Activated CD8-positive, alpha-beta memory T cell treated with anti-CD3 and anti-CD28 coated beads, Interleukin-2, amount 50 U/mL, for 1 hour (primary cell): ENCODE results near the gene NSUN4.

Experiments
- DNase-seq: peaks from one replicate; pipeline ENCODE4 v3.0.0-alpha.2; 2020; ENCODE audit errors: extremely low read depth

Gene NSUN4

DNA sequence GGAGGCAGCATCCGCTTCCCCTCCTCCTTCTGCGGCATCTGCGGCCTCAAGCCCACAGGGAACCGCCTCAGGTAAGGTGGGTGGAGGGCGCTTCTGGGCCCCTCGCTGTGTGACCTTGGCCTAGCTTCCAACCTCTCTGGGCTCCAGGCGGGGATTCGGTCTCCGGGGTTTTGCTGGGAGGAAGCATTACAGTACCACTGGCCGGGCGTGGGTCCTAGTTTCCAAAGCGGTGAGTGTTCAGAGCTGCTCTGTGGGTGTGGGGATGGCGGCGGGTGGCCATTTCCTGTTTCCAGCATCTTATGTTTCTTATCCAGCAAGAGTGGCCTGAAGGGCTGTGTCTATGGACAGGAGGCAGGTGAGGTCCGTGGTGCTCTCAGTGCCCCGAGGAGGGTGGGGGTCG lies 65.1 kb downstream of the NSUN4 start:
- DNase-seq: no peak

DNA sequence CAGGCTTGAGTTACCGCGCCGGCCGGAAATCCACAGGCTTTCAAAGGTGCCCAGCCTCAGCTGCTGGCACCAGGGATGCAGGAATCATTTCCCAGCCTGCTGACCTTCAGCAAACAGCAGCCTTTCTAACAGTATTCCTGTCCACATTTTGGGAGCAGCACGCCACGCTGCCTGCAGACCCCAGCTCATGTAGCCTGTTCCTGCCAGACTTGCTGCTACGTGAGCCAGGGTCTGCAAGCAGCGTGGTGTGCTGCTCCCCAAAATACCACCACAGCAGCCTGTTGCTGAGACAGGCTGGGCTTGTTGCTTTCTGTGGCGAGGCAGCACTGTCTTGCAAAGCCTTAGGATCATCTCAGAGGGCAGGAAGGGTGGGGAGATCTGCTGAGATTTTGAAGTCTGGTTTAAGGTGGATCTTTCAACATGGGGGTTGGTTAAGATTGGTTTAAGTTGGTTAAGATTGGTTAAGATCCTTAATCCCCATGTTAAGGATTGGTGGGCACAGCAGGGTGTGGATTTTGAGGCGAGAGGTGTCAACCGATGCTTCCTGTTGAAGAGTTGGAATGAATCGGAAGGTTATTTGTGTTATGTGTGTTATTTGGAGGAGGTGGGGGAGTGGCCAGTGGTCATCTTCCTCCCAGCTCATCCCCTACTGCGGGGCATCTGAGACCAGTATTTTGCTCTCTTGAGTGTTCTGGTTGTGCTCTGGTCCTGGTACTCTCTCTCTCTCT lies 66.4 kb downstream of the NSUN4 start:
- DNase-seq: no peak

DNA sequence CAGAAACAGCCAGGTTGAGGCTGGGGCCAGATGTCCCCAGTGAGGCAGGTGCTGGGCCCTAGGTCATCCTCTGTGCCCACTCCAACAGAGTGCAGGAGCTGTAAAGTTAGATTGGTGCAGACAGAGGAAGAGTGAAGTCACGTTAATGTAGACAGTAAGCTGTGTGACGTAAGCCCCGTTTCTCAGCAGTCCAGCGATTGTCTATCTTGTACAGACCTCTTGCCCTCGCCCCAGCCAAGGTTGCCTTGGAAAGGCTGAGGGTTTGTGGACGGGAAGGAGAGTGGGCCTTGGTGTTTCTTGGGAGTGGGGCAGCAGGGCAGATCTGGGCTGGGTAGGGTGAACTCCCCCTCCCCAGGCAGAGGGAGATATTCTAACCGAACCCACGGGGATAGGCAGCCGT lies 67.0 kb downstream of the NSUN4 start:
- DNase-seq: no peak

DNA sequence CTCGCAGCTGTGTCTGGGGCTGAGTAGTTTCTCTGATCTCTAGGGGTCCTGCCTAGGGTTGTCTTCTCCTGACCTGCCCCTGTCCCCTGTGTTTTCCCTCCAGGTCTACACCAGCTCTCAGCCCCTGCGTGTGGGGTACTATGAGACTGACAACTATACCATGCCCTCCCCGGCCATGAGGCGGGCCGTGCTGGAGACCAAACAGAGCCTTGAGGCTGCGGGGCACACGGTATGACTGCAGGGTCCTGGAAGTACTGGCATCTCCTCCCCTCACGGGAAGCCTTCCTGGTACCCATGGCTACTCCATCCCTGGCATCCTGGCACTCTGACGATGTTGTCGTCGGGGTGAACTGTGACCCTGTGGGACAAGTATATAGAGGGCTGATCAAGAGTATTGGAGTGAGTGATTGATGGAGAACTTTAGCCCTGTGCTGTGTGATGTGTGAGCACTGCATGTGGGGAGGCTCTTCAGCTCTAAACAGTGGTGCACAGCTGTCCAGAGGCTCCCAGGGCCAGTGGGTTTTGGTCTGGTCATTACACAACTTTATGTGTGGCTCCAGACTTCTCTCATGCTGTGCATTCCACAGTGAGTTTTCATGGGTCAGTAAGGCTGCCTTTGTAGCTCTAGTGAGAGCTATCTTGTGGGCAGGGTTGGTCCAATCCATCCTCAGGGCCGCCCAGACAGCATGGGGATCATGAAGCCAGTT lies 67.9 kb downstream of the NSUN4 start:
- no peak for DNase-seq

DNA sequence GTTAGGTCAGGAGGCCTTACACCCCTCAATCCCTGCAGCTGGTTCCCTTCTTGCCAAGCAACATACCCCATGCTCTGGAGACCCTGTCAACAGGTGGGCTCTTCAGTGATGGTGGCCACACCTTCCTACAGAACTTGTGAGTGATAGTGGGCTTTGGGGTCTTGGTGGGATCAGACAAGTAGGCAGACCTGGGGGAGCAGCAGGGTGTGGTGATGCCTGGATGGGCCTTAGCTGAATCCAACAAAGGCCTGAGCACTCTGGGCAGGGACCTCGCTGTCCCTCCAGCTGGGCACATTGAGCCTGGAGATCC lies 68.4 kb downstream of the NSUN4 start:
- DNase-seq: no peak

DNA sequence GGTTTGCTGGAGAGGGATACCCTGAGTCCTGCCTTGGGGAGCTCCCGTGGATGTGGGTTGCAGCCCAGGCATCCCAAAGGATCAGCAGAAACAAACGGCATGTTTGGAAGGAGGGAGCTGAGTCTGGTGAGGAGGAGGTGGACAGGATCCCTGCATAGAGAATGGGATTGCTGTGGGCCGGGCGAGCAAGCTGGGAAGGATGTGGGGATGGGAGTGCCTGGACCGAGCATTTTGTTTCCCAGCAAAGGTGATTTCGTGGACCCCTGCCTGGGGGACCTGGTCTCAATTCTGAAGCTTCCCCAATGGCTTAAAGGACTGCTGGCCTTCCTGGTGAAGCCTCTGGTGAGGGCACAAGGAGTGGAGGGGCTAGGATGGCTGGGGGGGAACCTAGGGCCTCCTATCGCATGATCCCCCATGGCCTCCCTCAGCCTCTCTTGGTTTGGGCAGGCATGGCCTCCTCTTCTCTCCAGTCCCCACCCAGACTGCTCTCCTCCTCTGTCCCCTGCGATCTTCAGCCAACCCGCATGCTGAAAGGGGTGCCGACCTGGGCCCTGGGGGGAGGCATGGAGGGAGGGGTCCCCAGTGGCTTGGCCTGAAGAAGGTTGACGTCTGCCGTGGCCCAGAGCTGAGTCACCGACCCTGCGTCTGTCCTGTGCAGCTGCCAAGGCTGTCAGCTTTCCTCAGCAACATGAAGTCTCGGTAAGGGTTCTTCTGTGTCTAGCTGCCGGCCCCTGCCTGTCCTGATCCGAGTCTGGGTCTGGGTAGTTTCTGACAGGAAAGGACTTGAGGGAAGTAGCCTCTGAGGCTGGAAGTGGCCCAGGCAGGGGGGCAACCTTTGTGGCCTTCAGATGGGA lies 69.8 kb downstream of the NSUN4 start:
- no peak for DNase-seq

DNA sequence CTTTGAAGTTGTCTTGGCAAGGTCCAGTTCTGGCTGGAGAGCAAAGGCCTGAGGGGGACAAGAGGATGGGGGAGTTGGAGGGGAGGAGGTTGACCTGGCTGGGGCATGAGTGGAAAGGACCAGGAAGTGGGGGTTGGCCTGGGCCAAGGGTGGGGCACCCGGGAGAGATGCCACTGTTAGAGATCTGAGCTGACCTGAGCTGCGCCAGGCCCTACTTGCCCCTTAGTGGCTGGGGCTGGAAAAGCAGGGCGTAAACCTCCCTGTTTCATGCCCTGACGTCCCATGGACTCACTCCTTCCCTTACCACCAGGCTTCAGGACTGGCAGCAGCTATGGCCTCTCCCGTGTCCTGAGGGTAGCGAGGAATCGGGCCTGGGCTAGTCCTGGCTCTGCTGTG lies 70.4 kb downstream of the NSUN4 start:
- DNase-seq: no peak
